Glomerular visceral epithelial cell (primary cell): ENCODE results near the gene ANKRD28.

Experiments used
- DNase-seq: peaks from one replicate; pipeline ENCODE4 v3.0.0-alpha.2; 2016; ENCODE audit errors: extremely low spot score

Gene ANKRD28

GRCh38 chr3:15666277-15666676 is 131.5 kb downstream of the ANKRD28 start:
- DNase-seq = no peak

- DNase-seq = no peak
Measured at GRCh38 chr3:15665510-15666150, 132.1 kb downstream of the ANKRD28 start.

- no peak for DNase-seq
Measured at GRCh38 chr3:15664144-15664543, 133.6 kb downstream of the ANKRD28 start.

GRCh38 chr3:15660055-15660935 is 137.5 kb downstream of the ANKRD28 start:
- DNase-seq = no peak

GRCh38 chr3:15659254-15659975 is 138.4 kb downstream of the ANKRD28 start:
- peak; percentile 46 for DNase-seq

- no peak for DNase-seq
Measured at GRCh38 chr3:15657016-15657415, 140.8 kb downstream of the ANKRD28 start.

GRCh38 chr3:15656342-15656741 is 141.4 kb downstream of the ANKRD28 start:
- DNase-seq = no peak

- no peak for DNase-seq
Measured at GRCh38 chr3:15654891-15655290, 142.9 kb downstream of the ANKRD28 start.

GRCh38 chr3:15654127-15654526 is 143.7 kb downstream of the ANKRD28 start:
- DNase-seq = no peak

- DNase-seq = no peak
Measured at GRCh38 chr3:15653321-15653720, 144.5 kb downstream of the ANKRD28 start.

GRCh38 chr3:15651396-15651795 is 146.4 kb downstream of the ANKRD28 start:
- no peak for DNase-seq

- no peak for DNase-seq
Measured at GRCh38 chr3:15649858-15650257, 147.9 kb downstream of the ANKRD28 start.

- DNase-seq = no peak
Measured at GRCh38 chr3:15649341-15649740, 148.4 kb downstream of the ANKRD28 start.

GRCh38 chr3:15647611-15648167 is 150.1 kb downstream of the ANKRD28 start:
- DNase-seq = peak; percentile 94

- DNase-seq = peak; percentile 98
Measured at GRCh38 chr3:15646851-15647511, 150.8 kb downstream of the ANKRD28 start.

- peak; percentile 94 for DNase-seq
Measured at GRCh38 chr3:15645740-15646501, 151.9 kb downstream of the ANKRD28 start.

- no peak for DNase-seq
Measured at GRCh38 chr3:15645246-15645645, 152.5 kb downstream of the ANKRD28 start.

GRCh38 chr3:15638891-15639262 is 158.9 kb downstream of the ANKRD28 start:
- DNase-seq = no peak

- DNase-seq = no peak
Measured at GRCh38 chr3:15638193-15638890, 159.4 kb downstream of the ANKRD28 start.
